WI38 (cell line): ENCODE measurements around the gene RIT2.

Source experiments
- H3K4me3 ChIP-seq: 2 replicates; pipeline ENCODE4 v1.5.1; 2011; ENCODE audit warnings: low read depth, mild to moderate bottlenecking, control low read depth, low read length
- TF ChIP-seq, protein P1 (sequence below): IDR thresholded peaks from 2 replicates; pipeline ENCODE4 v1.5.1; 2012; ENCODE audit warnings: low read depth, mild to moderate bottlenecking, control low read depth, low read length

The RIT2 gene

DNA sequence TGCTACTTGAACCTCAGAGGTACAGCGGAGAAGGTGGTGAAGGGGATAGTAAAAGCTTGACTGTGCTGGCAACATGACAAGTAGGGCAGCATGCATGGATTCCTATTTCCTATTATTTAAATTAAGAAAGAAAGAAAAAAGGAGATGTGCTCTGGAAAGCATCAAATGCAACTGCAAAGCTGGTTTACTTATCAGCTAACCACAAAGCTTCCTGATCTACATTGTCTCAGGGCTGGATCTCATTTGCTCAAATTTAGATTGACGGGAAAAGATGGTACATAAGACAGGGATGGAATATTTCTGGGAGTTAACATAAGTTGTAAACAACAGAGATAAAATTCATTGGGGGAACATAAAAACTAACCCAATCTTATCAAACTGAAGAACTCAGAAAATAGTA, 178.0 kb downstream of the RIT2 start:
- H3K4me3 ChIP-seq: no peak overlapping the region
- TF ChIP-seq, protein P1, sequence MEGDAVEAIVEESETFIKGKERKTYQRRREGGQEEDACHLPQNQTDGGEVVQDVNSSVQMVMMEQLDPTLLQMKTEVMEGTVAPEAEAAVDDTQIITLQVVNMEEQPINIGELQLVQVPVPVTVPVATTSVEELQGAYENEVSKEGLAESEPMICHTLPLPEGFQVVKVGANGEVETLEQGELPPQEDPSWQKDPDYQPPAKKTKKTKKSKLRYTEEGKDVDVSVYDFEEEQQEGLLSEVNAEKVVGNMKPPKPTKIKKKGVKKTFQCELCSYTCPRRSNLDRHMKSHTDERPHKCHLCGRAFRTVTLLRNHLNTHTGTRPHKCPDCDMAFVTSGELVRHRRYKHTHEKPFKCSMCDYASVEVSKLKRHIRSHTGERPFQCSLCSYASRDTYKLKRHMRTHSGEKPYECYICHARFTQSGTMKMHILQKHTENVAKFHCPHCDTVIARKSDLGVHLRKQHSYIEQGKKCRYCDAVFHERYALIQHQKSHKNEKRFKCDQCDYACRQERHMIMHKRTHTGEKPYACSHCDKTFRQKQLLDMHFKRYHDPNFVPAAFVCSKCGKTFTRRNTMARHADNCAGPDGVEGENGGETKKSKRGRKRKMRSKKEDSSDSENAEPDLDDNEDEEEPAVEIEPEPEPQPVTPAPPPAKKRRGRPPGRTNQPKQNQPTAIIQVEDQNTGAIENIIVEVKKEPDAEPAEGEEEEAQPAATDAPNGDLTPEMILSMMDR: no peak

GRCh38 chr18:42936289-42936688, 179.2 kb downstream of the RIT2 start:
- no peak overlapping the region for H3K4me3 ChIP-seq
- TF ChIP-seq, protein P1: no peak

DNA sequence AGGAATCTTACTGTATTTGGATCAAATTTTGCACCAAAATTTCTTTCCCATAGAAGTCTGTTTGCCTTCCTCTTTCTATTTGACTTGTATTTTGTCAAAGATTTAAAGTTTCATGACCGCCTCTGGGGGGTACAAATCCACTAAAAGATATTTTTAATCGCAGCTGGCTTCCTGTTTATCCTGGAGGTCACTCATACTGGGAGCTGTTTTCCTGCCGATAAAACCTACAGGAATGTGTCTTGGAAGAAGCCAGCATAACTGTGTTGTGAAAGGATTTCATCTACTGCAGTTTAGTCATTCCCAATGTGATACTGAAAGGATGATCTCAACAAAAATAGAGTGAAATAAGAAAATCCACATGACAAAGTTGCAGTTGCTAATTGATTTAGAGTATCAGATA, 184.0 kb downstream of the RIT2 start:
- H3K4me3 ChIP-seq: no peak overlapping the region
- TF ChIP-seq, protein P1: no peak

- TF ChIP-seq, protein P1: no peak
- H3K4me3 ChIP-seq: no peak overlapping the region
Observed at GRCh38 chr18:42929857-42930256, 185.6 kb downstream of the RIT2 start.

DNA sequence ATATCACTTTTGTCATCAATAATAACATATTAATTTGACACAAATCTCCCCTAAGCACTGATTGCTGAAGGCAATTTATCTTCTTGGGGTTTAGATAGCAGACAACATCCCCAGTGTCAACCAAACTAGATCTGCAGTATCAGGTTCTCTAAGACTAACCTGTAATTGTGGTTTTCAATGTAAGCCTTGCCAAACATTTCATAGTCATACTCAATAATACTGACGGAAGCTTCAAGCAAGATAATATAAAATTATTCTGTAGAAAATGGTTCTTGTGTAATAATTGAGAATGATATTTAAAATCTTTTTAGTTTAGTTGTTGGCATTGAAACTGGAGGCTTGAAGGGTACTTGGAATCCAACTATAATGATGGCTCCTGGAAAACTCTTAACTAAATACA, 186.3 kb downstream of the RIT2 start:
- TF ChIP-seq, protein P1: no peak
- H3K4me3 ChIP-seq: no peak overlapping the region

DNA sequence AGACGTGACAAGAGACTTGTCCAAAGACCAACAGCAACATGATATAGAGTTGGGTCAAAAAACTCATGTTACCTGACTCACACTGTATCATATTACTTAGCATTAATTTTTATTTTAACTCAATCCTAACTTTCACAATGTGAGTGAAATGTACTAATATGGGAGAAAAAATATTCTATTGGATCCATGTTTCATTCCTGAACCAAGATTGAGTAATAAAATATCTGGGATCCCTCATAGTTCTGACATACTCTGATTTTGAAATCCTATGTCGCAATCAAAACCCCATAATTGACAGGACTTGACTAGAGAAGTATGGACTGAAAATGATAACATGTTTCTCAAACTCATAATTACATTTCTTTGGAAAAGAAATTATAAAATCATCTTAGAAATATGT, 190.4 kb downstream of the RIT2 start:
- TF ChIP-seq, protein P1: no peak
- no peak overlapping the region for H3K4me3 ChIP-seq

DNA sequence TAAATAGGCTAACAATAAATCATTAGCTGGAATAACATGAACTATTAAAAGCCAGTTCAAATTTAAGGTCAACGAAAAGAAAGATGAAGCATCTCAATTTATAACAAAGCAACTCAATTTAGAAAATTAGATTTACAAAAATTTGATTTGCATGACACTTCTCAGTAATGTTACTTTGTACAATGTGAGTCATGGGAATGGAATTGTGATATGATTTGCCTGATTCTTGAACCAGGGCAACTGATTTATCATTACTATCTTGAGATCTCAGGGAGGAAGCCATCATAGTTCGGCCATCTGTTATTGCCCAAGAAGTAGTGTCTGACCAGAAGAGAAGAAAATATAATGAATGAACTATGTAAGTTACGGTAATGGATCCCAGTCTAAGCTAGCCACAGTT, 193.1 kb downstream of the RIT2 start:
- no peak overlapping the region for H3K4me3 ChIP-seq
- TF ChIP-seq, protein P1: no peak
